HL-60 (cell line): ENCODE data around the gene SLC9A7.

Experiments used
- DNase-seq, 2 experiments: peaks; one replicate each; pipeline ENCODE4 v3.0.0-alpha.2; 2010 to 2020; ENCODE audit warnings: low read depth in 1 of 2, low spot score in 1 of 2
- H3K27ac ChIP-seq: fragments of 250-450 bp; sonication (Bioruptor Pico); replicated peaks from 2 replicates; pipeline ENCODE4 v1.5.1; 2020; ENCODE audit warnings: mild to moderate bottlenecking, moderate library complexity
- H3K27me3 ChIP-seq: fragments of 250-450 bp; sonication (Bioruptor Pico); 2 replicates; pipeline ENCODE4 v1.5.1; 2021; ENCODE audit warnings: mild to moderate bottlenecking, moderate library complexity; ENCODE audit not compliant: insufficient read depth, poor library complexity, severe bottlenecking
- H3K4me3 ChIP-seq: replicated peaks from 2 replicates; pipeline ENCODE4 v1.5.1; 2011; ENCODE audit warnings: mild to moderate bottlenecking, control low read depth, low read length; ENCODE audit not compliant: insufficient read depth
- GABPA ChIP-seq: IDR thresholded peaks from 2 replicates; pipeline ENCODE4 v1.6.1; 2012; ENCODE audit warnings: low read depth
- POLR2AphosphoS5 ChIP-seq: IDR thresholded peaks from 2 replicates; pipeline ENCODE4 v1.6.1; 2012; ENCODE audit warnings: low read depth
- REST ChIP-seq: IDR thresholded peaks from 2 replicates; pipeline ENCODE4 v1.6.1; 2012; ENCODE audit warnings: low read depth; ENCODE audit not compliant: insufficient replicate concordance
- SPI1 ChIP-seq: IDR thresholded peaks from 2 replicates; pipeline ENCODE4 v1.6.1; 2012; ENCODE audit warnings: low read depth, mild to moderate bottlenecking, borderline replicate concordance
- TF ChIP-seq, protein P1 (sequence below): IDR thresholded peaks from one replicate; pipeline ENCODE4 v1.5.1; 2011; ENCODE audit warnings: low read length, control low read depth, inconsistent platforms; ENCODE audit not compliant: insufficient read depth

The SLC9A7 gene

DNA sequence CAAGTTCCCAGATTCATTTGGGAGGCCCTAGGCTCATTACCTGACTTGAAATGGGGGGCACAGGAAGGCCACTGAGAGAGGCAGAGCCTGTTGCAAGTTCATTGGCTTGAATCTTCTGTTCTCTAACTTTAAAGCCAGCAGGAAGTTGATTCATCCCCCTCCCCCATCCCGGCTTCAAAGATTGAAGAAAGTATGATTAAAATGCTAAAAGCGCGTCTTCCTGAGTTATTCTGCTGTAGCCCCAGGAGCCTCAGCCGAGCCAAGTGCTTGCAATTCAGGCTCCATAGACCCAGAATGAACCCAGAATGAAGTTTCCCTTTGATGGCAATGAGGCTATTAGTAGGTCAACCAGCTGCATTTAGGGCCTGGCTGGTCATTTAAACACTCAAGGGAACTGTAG lies 170.7 kb downstream of the SLC9A7 start:
- H3K27me3 ChIP-seq: no peaks in the 10 kb centered on the region
- no peak overlapping the region for H3K4me3 ChIP-seq
- no peak for DNase-seq
- no peak for TF ChIP-seq REST
- TF ChIP-seq SPI1: no peak
- TF ChIP-seq, protein P1, sequence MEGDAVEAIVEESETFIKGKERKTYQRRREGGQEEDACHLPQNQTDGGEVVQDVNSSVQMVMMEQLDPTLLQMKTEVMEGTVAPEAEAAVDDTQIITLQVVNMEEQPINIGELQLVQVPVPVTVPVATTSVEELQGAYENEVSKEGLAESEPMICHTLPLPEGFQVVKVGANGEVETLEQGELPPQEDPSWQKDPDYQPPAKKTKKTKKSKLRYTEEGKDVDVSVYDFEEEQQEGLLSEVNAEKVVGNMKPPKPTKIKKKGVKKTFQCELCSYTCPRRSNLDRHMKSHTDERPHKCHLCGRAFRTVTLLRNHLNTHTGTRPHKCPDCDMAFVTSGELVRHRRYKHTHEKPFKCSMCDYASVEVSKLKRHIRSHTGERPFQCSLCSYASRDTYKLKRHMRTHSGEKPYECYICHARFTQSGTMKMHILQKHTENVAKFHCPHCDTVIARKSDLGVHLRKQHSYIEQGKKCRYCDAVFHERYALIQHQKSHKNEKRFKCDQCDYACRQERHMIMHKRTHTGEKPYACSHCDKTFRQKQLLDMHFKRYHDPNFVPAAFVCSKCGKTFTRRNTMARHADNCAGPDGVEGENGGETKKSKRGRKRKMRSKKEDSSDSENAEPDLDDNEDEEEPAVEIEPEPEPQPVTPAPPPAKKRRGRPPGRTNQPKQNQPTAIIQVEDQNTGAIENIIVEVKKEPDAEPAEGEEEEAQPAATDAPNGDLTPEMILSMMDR: no peak
- no peak for TF ChIP-seq POLR2AphosphoS5
- no peak for TF ChIP-seq GABPA
- no peak overlapping the region for H3K27ac ChIP-seq

GRCh38 chrX:46587753-46588171 lies 171.2 kb downstream of the SLC9A7 start:
- Histone ChIP-seq H3K4me3 (no peak overlapping the region), H3K27me3 (no peaks in the 10 kb centered on the region), H3K27ac (no peak overlapping the region)
- DNase-seq: no peak
- TF ChIP-seq GABPA (no peak), REST (no peak), POLR2AphosphoS5 (no peak), SPI1 (no peak)
- TF ChIP-seq, protein P1: no peak

GRCh38 chrX:46587158-46587557 lies 171.8 kb downstream of the SLC9A7 start:
- no peak overlapping the region for H3K27ac ChIP-seq
- no peak for DNase-seq
- no peaks in the 10 kb centered on the region for H3K27me3 ChIP-seq
- no peak for TF ChIP-seq POLR2AphosphoS5
- TF ChIP-seq, protein P1: no peak
- TF ChIP-seq GABPA: no peak
- TF ChIP-seq REST: no peak
- TF ChIP-seq SPI1: no peak
- H3K4me3 ChIP-seq: no peak overlapping the region
